H9 (cell line): ENCODE data around the gene OGDH. TPM values are rescaled to one million over a fixed set of nuclear protein-coding genes. Genes with fewer than 3 reads are reported as not detected.

Source experiments
- DNase-seq: peaks from one replicate; pipeline ENCODE4 v3.0.0-alpha.2; 2017
- H2AFZ ChIP-seq: one replicate; pipeline ENCODE4 v1.6.1; 2013; ENCODE audit warnings: mild to moderate bottlenecking, low read length, control low read depth, moderate library complexity
- H2AK5ac ChIP-seq: 2 replicates; pipeline ENCODE4 v1.6.1; 2013; ENCODE audit warnings: low read length, control low read depth, mixed read lengths; ENCODE audit not compliant: insufficient read length
- H2BK120ac ChIP-seq: one replicate; pipeline ENCODE4 v1.6.1; 2013; ENCODE audit warnings: low read depth, mild to moderate bottlenecking, low read length, control low read depth, inconsistent platforms; ENCODE audit not compliant: poor library complexity, severe bottlenecking
- H2BK12ac ChIP-seq: 2 replicates; pipeline ENCODE4 v1.6.1; 2013; ENCODE audit warnings: low read length, control low read depth, mixed read lengths, low read depth; ENCODE audit not compliant: insufficient read length
- H2BK15ac ChIP-seq: 2 replicates; pipeline ENCODE4 v1.6.1; 2013; ENCODE audit warnings: low read depth, low read length, control low read depth
- H2BK20ac ChIP-seq: one replicate; pipeline ENCODE4 v1.6.1; 2013; ENCODE audit warnings: low read depth, mild to moderate bottlenecking, low read length, control low read depth, inconsistent platforms; ENCODE audit not compliant: poor library complexity, severe bottlenecking
- H2BK5ac ChIP-seq: 2 replicates; pipeline ENCODE4 v1.6.1; 2013; ENCODE audit warnings: low read length, control low read depth, mixed read lengths; ENCODE audit not compliant: insufficient read length
- H3K14ac ChIP-seq: 2 replicates; pipeline ENCODE4 v1.6.1; 2013; ENCODE audit warnings: low read length, control low read depth; ENCODE audit not compliant: insufficient read depth
- H3K18ac ChIP-seq: 2 replicates; pipeline ENCODE4 v1.6.1; 2013; ENCODE audit warnings: low read depth, mild to moderate bottlenecking, mixed read lengths, low read length, control low read depth; ENCODE audit not compliant: insufficient read length
- H3K23ac ChIP-seq: 2 replicates; pipeline ENCODE4 v1.6.1; 2013; ENCODE audit warnings: low read length, control low read depth, mixed read lengths, low read depth; ENCODE audit not compliant: insufficient read length
- H3K23me2 ChIP-seq: 2 replicates; pipeline ENCODE4 v1.6.1; 2013; ENCODE audit warnings: low read depth, mild to moderate bottlenecking, mixed read lengths, low read length, control low read depth; ENCODE audit not compliant: insufficient read length, poor library complexity, severe bottlenecking
- H3K27ac ChIP-seq: 2 replicates; pipeline ENCODE4 v1.5.1; 2013; ENCODE audit warnings: low read length, control low read depth, mixed read lengths, low read depth; ENCODE audit not compliant: insufficient read length
- H3K27me3 ChIP-seq: 2 replicates; pipeline ENCODE4 v1.6.1; 2013; ENCODE audit warnings: low read length, control low read depth, inconsistent platforms; ENCODE audit not compliant: insufficient read depth
- H3K4ac ChIP-seq: 2 replicates; pipeline ENCODE4 v1.6.1; 2013; ENCODE audit warnings: low read depth, mild to moderate bottlenecking, control low read depth, inconsistent platforms, low read length, moderate library complexity
- H3K4me1 ChIP-seq: 2 replicates; pipeline ENCODE4 v1.6.1; 2013; ENCODE audit warnings: low read length, control low read depth, inconsistent platforms; ENCODE audit not compliant: insufficient read depth
- H3K4me2 ChIP-seq: 2 replicates; pipeline ENCODE4 v1.6.1; 2013; ENCODE audit warnings: low read length, control low read depth, mixed read lengths; ENCODE audit not compliant: insufficient read length, insufficient read depth
- H3K56ac ChIP-seq: 2 replicates; pipeline ENCODE4 v1.6.1; 2013; ENCODE audit warnings: low read depth, mild to moderate bottlenecking, mixed read lengths, low read length, control low read depth; ENCODE audit not compliant: insufficient read length
- H3K79me1 ChIP-seq: 2 replicates; pipeline ENCODE4 v1.6.1; 2013; ENCODE audit warnings: low read depth, mild to moderate bottlenecking, moderate library complexity, low read length, control low read depth, inconsistent platforms; ENCODE audit not compliant: insufficient read depth, poor library complexity, severe bottlenecking
- H3K79me2 ChIP-seq: 2 replicates; pipeline ENCODE4 v1.6.1; 2013; ENCODE audit warnings: low read length, control low read depth, inconsistent platforms; ENCODE audit not compliant: insufficient read depth
- H3K9ac ChIP-seq: 2 replicates; pipeline ENCODE4 v1.6.1; 2013; ENCODE audit warnings: low read length, control low read depth, mixed read lengths; ENCODE audit not compliant: insufficient read length; ENCODE audit errors: extremely low read depth
- H3K9me3 ChIP-seq: one replicate; pipeline ENCODE4 v1.6.1; 2013; ENCODE audit warnings: low read depth, low read length, inconsistent platforms; ENCODE audit not compliant: control insufficient read depth
- H3T11ph ChIP-seq: one replicate; pipeline ENCODE4 v1.6.1; 2013; ENCODE audit warnings: mild to moderate bottlenecking, low read length, control low read depth, inconsistent platforms
- H4K20me1 ChIP-seq: one replicate; pipeline ENCODE4 v1.6.1; 2013; ENCODE audit not compliant: control insufficient read depth, insufficient read length, insufficient read depth
- H4K5ac ChIP-seq: 2 replicates; pipeline ENCODE4 v1.6.1; 2013; ENCODE audit warnings: low read depth, mild to moderate bottlenecking, mixed read lengths, low read length, control low read depth; ENCODE audit not compliant: insufficient read length
- H4K8ac ChIP-seq: replicated peaks from 2 replicates; pipeline ENCODE4 v1.6.1; 2013; ENCODE audit warnings: low read length, control low read depth, mixed read lengths, low read depth; ENCODE audit not compliant: insufficient read length
- H4K91ac ChIP-seq: 2 replicates; pipeline ENCODE4 v1.6.1; 2013; ENCODE audit warnings: low read depth, mild to moderate bottlenecking, moderate library complexity, mixed read lengths, low read length, control low read depth; ENCODE audit not compliant: insufficient read length
- H3K27ac Mint-ChIP-seq, 3 experiments: 2 replicates in 2 of 3; 3 replicates in 1 of 3; pipeline ENCODE4 v1.8.0; 2020 to 2021; ENCODE audit warnings: mixed read lengths in 3 of 3, mild to moderate bottlenecking in 1 of 3, moderate library complexity in 1 of 3
- H3K27me3 Mint-ChIP-seq: 2 replicates; pipeline ENCODE4 v1.8.0; 2021; ENCODE audit warnings: low read depth, mild to moderate bottlenecking, moderate library complexity, mixed read lengths
- H3K36me3 Mint-ChIP-seq, 3 experiments: 2 replicates in 2 of 3; 3 replicates in 1 of 3; pipeline ENCODE4 v1.8.0; 2020 to 2021; ENCODE audit warnings: low read depth in 3 of 3, mixed read lengths in 3 of 3; ENCODE audit not compliant: insufficient read depth in 1 of 3
- H3K4me1 Mint-ChIP-seq, 2 experiments: 2 replicates each; pipeline ENCODE4 v1.8.0; 2020; ENCODE audit warnings: mixed read lengths in 2 of 2
- H3K4me3 Mint-ChIP-seq, 2 experiments: 2 replicates in 1 of 2; 3 replicates in 1 of 2; pipeline ENCODE4 v1.8.0; 2020 to 2021; ENCODE audit warnings: mild to moderate bottlenecking in 2 of 2, mixed read lengths in 2 of 2, moderate library complexity in 1 of 2
- H3K9me3 Mint-ChIP-seq, 2 experiments: 2 replicates in 1 of 2; 3 replicates in 1 of 2; pipeline ENCODE4 v1.8.0; 2020; ENCODE audit warnings: mild to moderate bottlenecking in 2 of 2, mixed read lengths in 2 of 2, moderate library complexity in 1 of 2
- WGBS: extraction: QIAGEN DNeasy Blood & Tissue Kit; methylation state at CpG from one replicate; pipeline ENCODE4 v1.1.7; 2013; ENCODE audit warnings: missing lambda C conversion rate, low lambda C conversion rate, mixed read lengths; ENCODE audit not compliant: insufficient read length; ENCODE audit errors: extremely low coverage; 5-methylcytosine and 5-hydroxymethylcytosine counted together
- total RNA-seq: library from RNA; stranded (reverse); gene quantifications from 2 replicates; pipeline ENCODE4 v1.2.1, GENCODE V29; 2021
- TF ChIP-seq, protein P1 (sequence below): fragments of 200-600 bp; sonication (generic); conservative IDR thresholded peaks from 3 replicates; pipeline ENCODE4 v1.8.0; 2021; ENCODE audit warnings: antibody characterized with exemption, mild to moderate bottlenecking

Gene OGDH
- total RNA-seq, 1 experiment from 2014 or later: 77.3 TPM

DNA sequence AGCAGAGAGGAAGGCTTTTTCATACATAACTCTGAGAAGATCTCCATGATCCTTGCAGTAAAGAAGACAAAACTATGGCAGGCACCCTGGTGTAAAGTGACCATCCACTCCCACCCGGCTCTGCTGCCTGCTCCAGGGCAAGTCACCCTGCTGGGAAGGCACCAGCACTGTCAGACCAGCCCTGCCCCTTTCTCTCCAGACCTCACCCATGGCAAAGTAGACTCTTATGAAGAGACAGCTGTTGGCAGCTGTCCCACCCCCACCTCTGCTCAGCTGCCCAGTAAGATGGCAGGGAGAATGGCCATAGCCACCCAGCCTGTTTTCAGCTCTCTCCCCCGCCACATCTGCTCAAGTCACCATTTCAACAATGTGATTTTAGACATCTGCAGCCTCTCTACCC lies 133.6 kb downstream of the OGDH start:
- H4K5ac ChIP-seq: no peak overlapping the region
- H3K4ac ChIP-seq: no peak overlapping the region
- H2BK20ac ChIP-seq: no peak overlapping the region
- H4K20me1 ChIP-seq: no peaks in the 10 kb centered on the region
- H3K27ac ChIP-seq: no peak overlapping the region
- H3K9ac ChIP-seq: no peak overlapping the region
- no peak overlapping the region for H3K14ac ChIP-seq
- Mint-ChIP-seq H3K36me3 (no peaks in the 10 kb centered on the region), H3K27ac (no peak overlapping the region), H3K4me3 (no peak overlapping the region; a peak in 1 of 5 replicates), H3K27me3 (no peaks in the 10 kb centered on the region; the same call in none of the 2 replicates), H3K9me3 (no peaks in the 10 kb centered on the region), H3K4me1 (peaks cover 0 to 3% of the 10 kb centered on the region in 2 experiments; a peak in 1 of 4 replicates)
- no peak overlapping the region for H3K4me2 ChIP-seq
- no peak overlapping the region for H2BK12ac ChIP-seq
- H3K79me2 ChIP-seq: no peaks in the 10 kb centered on the region
- no peak overlapping the region for H4K91ac ChIP-seq
- H3K18ac ChIP-seq: no peak overlapping the region
- no peak overlapping the region for H2BK15ac ChIP-seq
- no peak overlapping the region for H2AFZ ChIP-seq
- no peaks in the 10 kb centered on the region for H3K27me3 ChIP-seq
- no peak overlapping the region for H3T11ph ChIP-seq
- H3K79me1 ChIP-seq: no peaks in the 10 kb centered on the region
- no peak overlapping the region for H3K23ac ChIP-seq
- H2BK5ac ChIP-seq: no peak overlapping the region
- no peaks in the 10 kb centered on the region for H3K9me3 ChIP-seq
- TF ChIP-seq, protein P1, sequence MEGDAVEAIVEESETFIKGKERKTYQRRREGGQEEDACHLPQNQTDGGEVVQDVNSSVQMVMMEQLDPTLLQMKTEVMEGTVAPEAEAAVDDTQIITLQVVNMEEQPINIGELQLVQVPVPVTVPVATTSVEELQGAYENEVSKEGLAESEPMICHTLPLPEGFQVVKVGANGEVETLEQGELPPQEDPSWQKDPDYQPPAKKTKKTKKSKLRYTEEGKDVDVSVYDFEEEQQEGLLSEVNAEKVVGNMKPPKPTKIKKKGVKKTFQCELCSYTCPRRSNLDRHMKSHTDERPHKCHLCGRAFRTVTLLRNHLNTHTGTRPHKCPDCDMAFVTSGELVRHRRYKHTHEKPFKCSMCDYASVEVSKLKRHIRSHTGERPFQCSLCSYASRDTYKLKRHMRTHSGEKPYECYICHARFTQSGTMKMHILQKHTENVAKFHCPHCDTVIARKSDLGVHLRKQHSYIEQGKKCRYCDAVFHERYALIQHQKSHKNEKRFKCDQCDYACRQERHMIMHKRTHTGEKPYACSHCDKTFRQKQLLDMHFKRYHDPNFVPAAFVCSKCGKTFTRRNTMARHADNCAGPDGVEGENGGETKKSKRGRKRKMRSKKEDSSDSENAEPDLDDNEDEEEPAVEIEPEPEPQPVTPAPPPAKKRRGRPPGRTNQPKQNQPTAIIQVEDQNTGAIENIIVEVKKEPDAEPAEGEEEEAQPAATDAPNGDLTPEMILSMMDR: no peak
- H4K8ac ChIP-seq: no peak overlapping the region
- no peaks in the 10 kb centered on the region for H3K4me1 ChIP-seq
- H2AK5ac ChIP-seq: no peak overlapping the region
- no peak overlapping the region for H3K56ac ChIP-seq
- H2BK120ac ChIP-seq: no peak overlapping the region
- no peak for DNase-seq
- H3K23me2 ChIP-seq: no peaks in the 10 kb centered on the region
- no CpG with 5 or more reads among the region's 2 CpGs for WGBS
